Upper lobe of left lung (tissue), 4 donors: Measurements from ENCODE around the gene GRPEL1.

Source experiments
- CTCF ChIP-seq, 6 experiments: fragments of 450-650 bp in 4 of 6; fragments of 200-600 bp in 2 of 6; sonication (generic) in 2 of 6; IDR thresholded peaks; one replicate each; pipeline ENCODE4 v1.5.1; 2016 to 2019; ENCODE audit warnings: antibody characterized with exemption in 6 of 6
- POLR2A ChIP-seq, 4 donors: fragments of 450-650 bp; IDR thresholded peaks; one replicate each; pipeline ENCODE4 v1.5.1; 2016 to 2017; ENCODE audit warnings: antibody characterized with exemption in 4 of 4, mild to moderate bottlenecking in 2 of 4

GRCh38 chr4:7073059-7073458, 5.2 kb upstream of the GRPEL1 start:
- no peak for TF ChIP-seq POLR2A (IDR thresholded peaks at IDR 0.05)
- no peak for TF ChIP-seq CTCF (IDR thresholded peaks at IDR 0.05)
